ENCODE data around the gene EFHB. TPM values are rescaled to one million over a fixed set of nuclear protein-coding genes. Genes with fewer than 3 reads are reported as not detected.

EFHB gene
- total and polyA plus RNA-seq, 10 of the 15 experiments (the other 5 are each of a cell fraction or from before 2014, with no cell fraction given), result 0.12 to 0.95 (median 0.53) TPM; not detected in 3

- no peak for TF ChIP-seq HSF1 (IDR thresholded peaks at IDR 0.05; ENCODE audit: low read depth, low read length)
- TF ChIP-seq CHD1 (IDR thresholded peaks at IDR 0.05; ENCODE audit: low read depth, low read length), result no peak
- 0 out of 2 replicates have a peak, but pooled peaks have one; percentile 25 for TF ChIP-seq ASH2L (IDR thresholded peaks at IDR 0.05; ENCODE audit: borderline replicate concordance, low read depth)
- TF ChIP-seq PAX8 (IDR thresholded peaks at IDR 0.05), result peak; percentile 49; the same call in 1 of the 2 replicates
- TF ChIP-seq SREBF1 (IDR thresholded peaks at IDR 0.05; ENCODE audit: low read length), result no peak
- TF ChIP-seq CTCF (IDR thresholded peaks at IDR 0.05 in 2 of 3, conservative IDR thresholded peaks at IDR 0.05 in 1 of 3; ENCODE audit: control insufficient read depth in 2 of 3, extremely low read depth in 1 of 3, insufficient read depth in 1 of 3, low read depth in 3 of 3, low read length in 3 of 3), result no peak
- TF ChIP-seq JUNB (IDR thresholded peaks at IDR 0.05), result peak; percentile 8; the same call in 1 of the 2 replicates
- TF ChIP-seq RAD21 (IDR thresholded peaks at IDR 0.05; ENCODE audit: insufficient read depth, low read depth, low read length), result no peak
- no peak for TF ChIP-seq USF1 (IDR thresholded peaks at IDR 0.05; ENCODE audit: borderline replicate concordance, extremely low read length, insufficient read depth, low read depth, low read length)
- TF ChIP-seq FOXM1 (IDR thresholded peaks at IDR 0.05; ENCODE audit: low read depth, low read length), result peak; percentile 42; the same call in 1 of the 2 replicates
- no peak for TF ChIP-seq ZBTB33 (IDR thresholded peaks at IDR 0.05)
Observed at GRCh38 chr3:19945969-19946831, 12.2 kb upstream of the EFHB start (continued).

Data from GM12878 (cell line).